ENCODE results near the gene CSF1R.
A peak's percentile ranks its signal among the peaks of the same experiment; 100 is the strongest.

The CSF1R gene

DNA sequence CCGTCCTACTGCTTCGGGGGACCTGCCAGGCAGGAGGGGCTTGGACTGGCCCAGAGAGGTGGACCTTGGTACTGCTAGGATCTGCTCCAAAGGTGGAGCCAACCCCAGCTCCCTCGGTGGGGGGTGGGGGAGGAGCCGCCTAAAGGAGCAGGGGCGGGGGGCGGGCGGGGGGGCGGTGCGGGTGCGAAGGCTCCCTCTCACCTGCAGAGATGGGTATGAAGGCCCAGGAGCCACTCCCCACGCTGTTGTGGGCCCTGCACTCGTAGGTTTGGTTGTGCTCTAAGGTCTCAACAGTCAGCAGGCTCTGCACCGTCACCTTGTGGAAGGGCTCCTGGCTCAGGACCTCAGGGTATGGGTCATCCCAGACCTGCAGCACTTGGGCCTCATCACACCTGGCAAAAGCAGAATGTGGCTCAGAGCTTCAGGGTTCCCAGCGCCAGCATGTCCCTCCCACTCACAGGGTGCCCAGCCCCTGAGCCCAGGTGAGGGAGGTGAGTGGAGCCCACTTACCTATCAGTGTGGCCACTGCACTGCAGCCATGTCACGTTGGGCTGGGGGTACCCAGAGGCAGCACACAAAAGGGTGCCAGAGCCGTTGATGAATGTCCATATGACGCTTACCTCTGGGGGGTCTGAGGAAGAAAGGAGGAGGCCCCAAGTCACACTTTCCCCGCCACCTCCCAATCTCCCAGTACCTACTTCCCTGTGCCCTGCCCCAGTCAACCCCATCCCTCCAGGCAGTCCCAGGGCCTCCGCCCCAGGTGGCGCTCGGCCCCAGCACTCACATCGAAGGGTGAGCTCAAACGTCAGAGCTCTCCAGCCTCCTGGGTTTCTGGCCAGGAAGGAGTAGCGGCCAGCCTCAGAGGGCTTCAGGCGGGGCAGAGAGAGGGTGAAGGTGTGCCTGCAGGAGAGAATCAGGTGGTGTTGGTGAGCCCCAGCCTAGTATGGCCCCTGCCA lies 16.4 kb downstream of the CSF1R start:
- no peak for DNase-seq (ENCODE audit: low read depth)

- DNase-seq (ENCODE audit: low read depth) = no peak
Measured at GRCh38 chr5:150068961-150069645, 17.3 kb downstream of the CSF1R start.

DNA sequence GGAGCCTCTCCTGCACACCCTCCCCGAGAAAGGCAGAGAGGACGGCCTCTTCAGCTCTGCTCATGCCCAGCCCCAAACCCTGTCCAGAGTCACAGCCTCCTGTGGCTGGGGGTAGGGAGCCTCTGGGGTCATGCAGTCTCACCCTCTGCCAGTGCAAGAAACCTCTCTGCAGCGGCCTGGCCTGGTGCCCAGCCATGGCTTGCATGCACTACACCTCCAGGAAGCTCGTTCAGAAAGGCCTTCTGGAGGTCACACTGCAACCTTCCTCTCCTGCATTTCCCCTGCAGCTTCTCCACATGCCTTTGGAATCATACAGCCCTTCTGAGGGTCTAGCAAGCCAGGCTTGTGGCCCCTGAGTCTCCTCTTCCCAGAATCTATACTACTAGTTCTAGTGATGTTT lies 17.9 kb downstream of the CSF1R start:
- no peak for DNase-seq (ENCODE audit: low read depth)

- DNase-seq (ENCODE audit: low read depth) = no peak
Measured at GRCh38 chr5:150068071-150068470, 18.3 kb downstream of the CSF1R start.

- no peak for DNase-seq (ENCODE audit: low read depth)
Measured at GRCh38 chr5:150067405-150067960, 18.9 kb downstream of the CSF1R start.

GRCh38 chr5:150066901-150067396 lies 19.4 kb downstream of the CSF1R start:
- DNase-seq (ENCODE audit: low read depth) = peak; percentile 35

DNA sequence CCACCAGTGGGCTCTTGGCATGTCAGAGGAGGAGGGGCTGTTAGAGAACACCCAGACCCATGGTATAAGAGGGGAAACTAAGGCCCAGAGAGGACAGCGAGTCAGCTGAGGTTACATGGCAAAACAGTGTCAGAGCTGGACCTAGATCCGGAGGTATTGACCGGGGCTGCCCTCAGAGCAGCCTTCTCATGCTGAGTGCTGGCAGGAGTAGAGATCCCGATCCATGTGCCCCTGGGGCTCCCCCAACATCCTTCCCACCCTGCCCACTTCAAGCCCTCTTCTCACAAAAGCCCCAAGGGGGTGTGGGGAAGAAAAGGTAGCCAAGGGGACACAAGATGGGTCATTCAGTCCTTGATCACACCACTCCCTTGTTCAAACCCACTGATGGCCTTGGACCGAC lies 19.9 kb downstream of the CSF1R start:
- no peak for DNase-seq (ENCODE audit: low read depth)

DNA sequence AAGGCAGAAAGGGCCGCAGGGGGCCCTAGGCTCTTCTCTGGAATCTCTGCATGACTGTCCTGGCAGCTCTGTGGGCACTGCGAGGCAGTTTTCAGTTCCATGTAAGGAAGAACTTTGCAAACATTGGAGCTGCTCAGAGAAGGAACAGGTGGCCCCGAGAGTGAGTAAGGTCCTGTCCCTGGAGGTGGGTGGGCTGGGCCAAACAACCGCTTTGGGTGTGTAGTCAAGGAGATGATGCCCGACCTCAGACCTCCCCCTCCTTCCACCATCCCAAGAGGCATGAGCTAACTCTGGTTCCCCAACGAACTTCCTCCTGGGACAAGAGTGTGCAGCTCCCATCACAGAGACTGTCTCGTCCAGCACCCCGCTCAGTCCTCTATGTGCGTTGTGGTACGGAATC lies 20.5 kb downstream of the CSF1R start:
- no peak for DNase-seq (ENCODE audit: low read depth)

GRCh38 chr5:150065346-150065745 lies 21.0 kb downstream of the CSF1R start:
- no peak for DNase-seq (ENCODE audit: low read depth)

DNA sequence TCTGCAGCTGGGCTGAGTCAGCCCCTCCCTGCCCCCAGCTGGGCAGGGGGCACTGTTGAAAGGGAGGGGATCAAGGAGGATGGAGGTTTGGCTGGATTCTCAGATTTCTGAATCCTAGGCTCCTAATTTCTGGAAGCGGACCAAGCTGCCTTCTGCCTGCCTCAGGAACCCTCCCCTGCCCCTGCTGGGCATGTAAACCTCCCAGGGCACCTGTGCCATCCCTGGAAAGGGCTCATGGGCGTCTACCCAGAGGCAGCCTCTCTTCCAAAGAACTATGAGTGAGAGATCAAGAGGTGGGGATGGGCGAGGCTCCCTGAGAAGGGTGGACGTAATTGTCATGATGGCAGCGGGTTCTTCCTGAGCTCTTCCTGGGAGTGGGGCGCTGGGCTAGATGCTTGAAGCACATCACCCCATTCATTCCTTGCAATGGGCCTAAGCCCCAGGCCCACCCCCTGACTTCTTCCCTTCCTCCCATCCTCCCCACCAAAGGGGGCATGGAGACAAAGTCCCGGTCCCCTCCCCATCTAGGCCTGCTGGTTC lies 21.6 kb downstream of the CSF1R start:
- DNase-seq (ENCODE audit: low read depth) = no peak

GRCh38 chr5:150063638-150064037 lies 22.7 kb downstream of the CSF1R start:
- DNase-seq (ENCODE audit: low read depth) = no peak

GRCh38 chr5:150062216-150062922 lies 24.0 kb downstream of the CSF1R start:
- no peak for DNase-seq (ENCODE audit: low read depth)

DNA sequence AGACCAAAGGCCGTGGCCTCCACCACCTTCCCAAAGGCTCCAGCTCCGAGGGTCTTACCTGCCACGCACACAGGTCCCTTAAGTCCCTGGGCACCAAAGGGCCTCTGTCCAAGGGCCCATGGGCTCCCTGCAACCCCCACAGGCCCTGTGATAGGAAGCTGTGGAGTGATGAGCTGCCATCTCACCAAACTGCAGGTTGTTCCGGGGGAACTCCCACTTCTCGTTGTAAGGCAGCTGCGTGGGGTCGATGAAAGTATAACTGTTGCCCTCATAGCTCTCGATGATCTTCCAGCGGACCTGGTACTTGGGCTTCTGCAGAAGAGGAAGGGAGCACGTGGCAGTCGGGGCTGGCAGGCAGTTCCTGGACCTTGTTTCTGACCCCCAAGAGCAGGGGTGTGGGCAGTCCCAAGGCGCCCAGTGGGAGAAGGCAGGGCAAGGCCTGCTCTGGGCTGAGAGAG lies 24.8 kb downstream of the CSF1R start:
- DNase-seq (ENCODE audit: low read depth) = no peak

DNA sequence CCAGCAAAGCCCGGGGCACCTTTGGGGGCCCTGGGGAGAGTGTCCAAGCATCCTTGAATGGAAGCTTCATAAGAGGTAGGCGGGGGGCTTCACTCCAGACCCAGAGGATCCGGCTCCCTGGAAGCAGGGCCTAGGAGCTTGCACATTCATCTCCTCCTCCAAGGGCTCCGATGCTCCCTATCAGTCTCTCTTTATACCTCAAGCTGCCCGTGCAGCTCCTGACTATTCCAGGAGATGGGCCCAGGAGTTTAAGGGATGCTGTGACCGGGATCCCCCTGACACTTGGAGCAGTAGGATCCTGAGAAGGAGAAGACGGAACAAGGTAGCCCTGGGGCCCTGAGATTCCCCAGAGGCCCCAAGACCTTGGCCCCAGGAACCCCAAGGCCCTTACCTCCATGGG lies 25.9 kb downstream of the CSF1R start:
- no peak for DNase-seq (ENCODE audit: low read depth)

- DNase-seq (ENCODE audit: low read depth) = no peak
Measured at GRCh38 chr5:150059623-150060022, 26.7 kb downstream of the CSF1R start.

- DNase-seq (ENCODE audit: low read depth) = peak; percentile 90
Measured at GRCh38 chr5:150058480-150059126, 27.8 kb downstream of the CSF1R start.

- DNase-seq (ENCODE audit: low read depth) = no peak
Measured at GRCh38 chr5:150057996-150058395, 28.4 kb downstream of the CSF1R start.

DNA sequence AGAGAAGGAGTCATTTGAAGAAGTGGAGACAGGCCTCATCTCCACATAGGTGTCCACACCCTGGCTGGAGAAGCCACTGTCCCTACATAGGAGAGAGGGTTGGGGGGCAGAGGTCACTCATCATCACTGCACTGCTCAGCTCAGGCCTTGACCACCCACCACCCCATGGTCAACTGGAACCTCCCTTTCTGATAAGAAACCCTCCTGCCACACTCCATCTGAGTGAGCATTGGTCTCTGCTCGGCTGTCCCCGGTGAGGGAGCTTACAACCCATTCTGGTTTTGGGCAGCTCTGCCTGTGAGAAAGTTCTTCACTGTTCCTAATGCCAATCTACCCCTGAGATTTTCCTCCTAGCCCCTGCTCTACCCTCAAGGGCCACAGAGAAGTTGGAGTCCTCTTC lies 28.8 kb downstream of the CSF1R start:
- no peak for DNase-seq (ENCODE audit: low read depth)

- no peak for DNase-seq (ENCODE audit: low read depth)
Measured at GRCh38 chr5:150057052-150057451, 29.3 kb downstream of the CSF1R start.

DNA sequence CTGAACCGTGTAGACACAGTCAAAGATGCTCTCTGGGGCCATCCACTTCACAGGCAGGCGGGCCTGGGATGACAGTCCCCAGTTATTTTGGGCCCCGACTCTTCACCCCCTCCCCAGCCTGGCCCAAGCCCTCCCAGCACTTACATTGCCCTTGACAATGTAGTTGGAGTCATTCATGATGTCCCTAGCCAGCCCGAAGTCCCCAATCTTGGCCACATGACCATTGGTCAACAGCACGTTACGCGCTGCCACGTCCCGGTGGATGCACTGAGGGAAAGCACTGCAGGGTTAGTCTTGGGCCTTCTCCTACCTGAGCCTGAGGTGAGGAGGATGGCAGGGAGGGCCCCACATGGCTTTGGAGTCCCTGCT lies 30.3 kb downstream of the CSF1R start:
- no peak for DNase-seq (ENCODE audit: low read depth)

DNA sequence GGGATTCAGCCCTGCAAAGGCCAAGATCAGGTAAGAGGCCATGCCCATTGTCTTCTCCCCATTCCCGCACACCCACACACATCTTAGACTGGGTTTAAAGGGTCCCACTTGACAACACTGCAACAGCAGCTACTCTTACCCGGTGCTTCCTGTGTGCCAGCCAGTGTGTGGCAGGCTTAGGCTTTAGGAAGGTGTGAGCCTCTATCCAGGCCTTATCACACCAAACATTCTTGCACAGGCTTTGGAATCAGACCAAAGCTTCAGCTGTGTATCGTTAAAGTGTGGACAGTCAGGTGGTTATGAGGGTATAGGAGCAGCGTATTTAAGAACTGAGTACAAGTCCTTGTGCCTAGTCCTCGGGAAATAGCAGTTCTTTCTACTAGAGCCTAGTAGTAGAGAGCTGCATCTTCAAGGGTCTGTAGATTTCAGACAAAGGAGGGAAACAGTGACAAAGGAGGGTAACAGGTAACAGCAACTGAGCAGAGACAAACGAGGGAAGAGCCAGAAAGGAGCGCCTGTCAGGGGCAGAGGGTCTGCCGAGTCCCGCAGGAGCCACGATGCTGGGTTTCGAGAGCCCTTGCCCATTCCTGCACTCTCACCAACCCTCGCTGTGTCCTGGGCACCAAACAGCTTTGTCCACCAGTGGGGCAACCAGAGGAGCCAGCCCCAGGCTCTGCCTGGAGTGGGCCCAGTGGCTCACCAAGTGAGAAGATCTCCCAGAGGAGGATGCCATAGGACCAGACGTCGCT lies 30.9 kb downstream of the CSF1R start:
- DNase-seq (ENCODE audit: low read depth) = no peak

Measured in GM04504 (cell line).